Activated naive CD8-positive, alpha-beta T cell treated with anti-CD3 and anti-CD28 coated beads, Interleukin-2, amount 10 ng/mL, durations not matched to agents 7 days and 5 days (primary cell): ENCODE data around the gene NCAPH2. TPM values are rescaled to one million over a fixed set of nuclear protein-coding genes. Genes with fewer than 3 reads are reported as not detected.

Source experiments
- ATAC-seq: fragments of 150-1000 bp; cut with Tn5 transposase; one replicate; pipeline ENCODE4 v1.10.0; 2021; ENCODE audit warnings: low read depth, moderate library complexity
- POLR2A ChIA-PET: fragments of 350-600 bp; sonication (Branson Sonifier 250); formaldehyde crosslinking; loops from one replicate; lab custom pipeline; 2021; ENCODE audit warnings: antibody characterized with exemption; lab: Charles Lee
- DNase-seq: peaks from one replicate; pipeline ENCODE4 v3.0.0; 2021
- H3K27ac Mint-ChIP-seq: one replicate; pipeline ENCODE4 v1.8.0; 2022; ENCODE audit warnings: mild to moderate bottlenecking, mixed read lengths
- H3K27me3 Mint-ChIP-seq: one replicate; pipeline ENCODE4 v1.8.0; 2022; ENCODE audit warnings: mild to moderate bottlenecking, moderate library complexity, mixed read lengths
- H3K36me3 Mint-ChIP-seq: one replicate; pipeline ENCODE4 v1.8.0; 2021; ENCODE audit warnings: mild to moderate bottlenecking, mixed read lengths
- H3K4me1 Mint-ChIP-seq: one replicate; pipeline ENCODE4 v1.8.0; 2021; ENCODE audit warnings: mixed read lengths
- H3K4me3 Mint-ChIP-seq: one replicate; pipeline ENCODE4 v1.8.0; 2022; ENCODE audit warnings: mild to moderate bottlenecking, moderate library complexity, mixed read lengths
- H3K9me3 Mint-ChIP-seq: one replicate; pipeline ENCODE4 v1.8.0; 2021; ENCODE audit warnings: mixed read lengths
- total RNA-seq, 2 experiments: library from RNA; stranded (reverse); gene quantifications; one replicate each; pipeline ENCODE4 v1.2.3, GENCODE V29; 2021

Gene NCAPH2
- total RNA-seq, 2 experiments from 2014 or later: 126 TPM

- Mint-ChIP-seq H3K27ac (no peak overlapping the region), H3K36me3 (no peaks in the 10 kb centered on the region), H3K4me3 (peak overlapping the region; percentile 35), H3K27me3 (no peaks in the 10 kb centered on the region), H3K4me1 (peaks cover 10% of the 10 kb centered on the region), H3K9me3 (no peaks in the 10 kb centered on the region)
- no peak for DNase-seq
- POLR2A ChIA-PET: interaction anchor here (1.0 kb wide), 1 partner anchor 20 kb away, joined by 3 read pairs; the partner anchor contains the start of gene SCO2
- ATAC-seq: no peak
Observed at GRCh38 chr22:50505276-50505775, 2.7 kb upstream of the NCAPH2 start.

GRCh38 chr22:50505776-50506610, 2.0 kb upstream of the NCAPH2 start:
- H3K4me1 Mint-ChIP-seq: peaks cover 10% of the 10 kb centered on the region
- no peaks in the 10 kb centered on the region for H3K36me3 Mint-ChIP-seq
- H3K9me3 Mint-ChIP-seq: no peaks in the 10 kb centered on the region
- peak overlapping the region; percentile 97 for H3K4me3 Mint-ChIP-seq
- no peaks in the 10 kb centered on the region for H3K27me3 Mint-ChIP-seq
- DNase-seq (peak; percentile 33), ATAC-seq (no peak)
- POLR2A ChIA-PET: interaction anchor here (0.9 to 1.9 kb wide), 2 partner anchors 35 to 42 kb away, joined by 3 to 7 read pairs; no protein-coding TSS in a partner anchor
- H3K27ac Mint-ChIP-seq: peak overlapping the region; percentile 45

GRCh38 chr22:50506611-50507420, 1.2 kb upstream of the NCAPH2 start:
- ATAC-seq (peak; percentile 4), DNase-seq (no peak)
- POLR2A ChIA-PET: interaction anchor here (0.9 to 6.1 kb wide), 7 partner anchors 17 to 120 kb away, joined by 3 to 175 read pairs (median 12); partner anchors contain the start of genes SCO2 and TYMP
- Mint-ChIP-seq H3K27ac (peak overlapping the region; percentile 92), H3K36me3 (no peaks in the 10 kb centered on the region), H3K4me3 (peak overlapping the region; percentile 97), H3K27me3 (no peaks in the 10 kb centered on the region), H3K4me1 (peaks cover 10% of the 10 kb centered on the region), H3K9me3 (no peaks in the 10 kb centered on the region)

GRCh38 chr22:50507421-50507990, 518 bp upstream of the NCAPH2 start, which contains the start of gene LMF2:
TSS of gene LMF2 (minus strand) at chr22:50507702. CDS start at chr22:50507675, 27 bp downstream.
- DNase-seq (peak; percentile 96), ATAC-seq (peak; percentile 78)
- no peaks in the 10 kb centered on the region for H3K27me3 Mint-ChIP-seq
- peaks cover 5% of the 10 kb centered on the region for H3K36me3 Mint-ChIP-seq
- peaks cover 14% of the 10 kb centered on the region for H3K4me1 Mint-ChIP-seq
- POLR2A ChIA-PET: interaction anchor here (0.5 to 6.1 kb wide), 34 partner anchors 9 to 456 kb away, joined by 3 to 175 read pairs (median 4); partner anchors contain the start of genes ADM2, CHKB, HDAC10 and KLHDC7B
- no peaks in the 10 kb centered on the region for H3K9me3 Mint-ChIP-seq
- H3K4me3 Mint-ChIP-seq: peak within 1 kb of the TSS; percentile 97
- peak within 1 kb of the TSS; percentile 92 for H3K27ac Mint-ChIP-seq

- H3K27me3 Mint-ChIP-seq: no peaks in the 10 kb centered on the region
Observed at GRCh38 chr22:50508897-50509296, 873 bp downstream of the NCAPH2 start.

GRCh38 chr22:50513175-50513574, 5.2 kb downstream of the NCAPH2 start:
- Mint-ChIP-seq H3K36me3 (peaks cover 10% of the 10 kb centered on the region), H3K27ac (no peak overlapping the region), H3K27me3 (no peaks in the 10 kb centered on the region), H3K9me3 (no peaks in the 10 kb centered on the region), H3K4me3 (no peak overlapping the region), H3K4me1 (peaks cover 22% of the 10 kb centered on the region)
- ATAC-seq: no peak
- POLR2A ChIA-PET: interaction anchor here (2.5 to 6.1 kb wide), 2 partner anchors 11 to 13 kb away, joined by 13 to 175 read pairs; partner anchors contain the start of gene SCO2
- no peak for DNase-seq

More at GRCh38 chr22:50508897-50509296, 873 bp downstream of the NCAPH2 start:
- Mint-ChIP-seq H3K4me3 (peak overlapping the region; percentile 89), H3K36me3 (peaks cover 5% of the 10 kb centered on the region), H3K9me3 (no peaks in the 10 kb centered on the region), H3K27ac (peak overlapping the region; percentile 91), H3K4me1 (peaks cover 14% of the 10 kb centered on the region)
- DNase-seq (no peak), ATAC-seq (no peak)
- POLR2A ChIA-PET: interaction anchor here (1.0 to 6.1 kb wide), 13 partner anchors 9 to 318 kb away, joined by 3 to 175 read pairs (median 7); partner anchors contain the start of genes ADM2, HDAC10, SCO2 and SYCE3

- H3K4me3 Mint-ChIP-seq: no peak overlapping the region
- H3K36me3 Mint-ChIP-seq: peaks cover 17% of the 10 kb centered on the region
- peaks cover 12% of the 10 kb centered on the region for H3K4me1 Mint-ChIP-seq
- no peaks in the 10 kb centered on the region for H3K9me3 Mint-ChIP-seq
- no peaks in the 10 kb centered on the region for H3K27me3 Mint-ChIP-seq
- no peak overlapping the region for H3K27ac Mint-ChIP-seq
- POLR2A ChIA-PET: interaction anchor here (1.0 kb wide), 1 partner anchor 8 kb away, joined by 3 read pairs; the partner anchor contains the start of genes LMF2 and NCAPH2
- no peak for ATAC-seq
- no peak for DNase-seq
Observed at GRCh38 chr22:50516068-50516467, 8.0 kb downstream of the NCAPH2 start.

- H3K36me3 Mint-ChIP-seq: peaks cover 18% of the 10 kb centered on the region
- ATAC-seq: no peak
- no peak overlapping the region for H3K27ac Mint-ChIP-seq
- no peaks in the 10 kb centered on the region for H3K27me3 Mint-ChIP-seq
- POLR2A ChIA-PET: interaction anchor here (1.0 to 1.6 kb wide), 3 partner anchors 9 kb away, joined by 3 to 7 read pairs (median 3); partner anchors contain the start of genes LMF2, NCAPH2 and SCO2
- H3K4me3 Mint-ChIP-seq: no peak overlapping the region
- DNase-seq: no peak
- no peaks in the 10 kb centered on the region for H3K9me3 Mint-ChIP-seq
- peaks cover 12% of the 10 kb centered on the region for H3K4me1 Mint-ChIP-seq
Observed at GRCh38 chr22:50516891-50517290, 8.9 kb downstream of the NCAPH2 start.

- Mint-ChIP-seq H3K36me3 (peaks cover 13% of the 10 kb centered on the region), H3K9me3 (no peaks in the 10 kb centered on the region), H3K4me3 (no peak overlapping the region), H3K4me1 (peaks cover 8% of the 10 kb centered on the region), H3K27me3 (no peaks in the 10 kb centered on the region), H3K27ac (no peak overlapping the region)
- no peak for ATAC-seq
- POLR2A ChIA-PET: interaction anchor here (0.6 to 1.6 kb wide), 3 partner anchors 8 to 16 kb away, joined by 3 to 7 read pairs (median 4); partner anchors contain the start of genes LMF2, NCAPH2 and SCO2
- DNase-seq: no peak
Observed at GRCh38 chr22:50517495-50518260, 9.7 kb downstream of the NCAPH2 start.

GRCh38 chr22:50518606-50519005, 10.6 kb downstream of the NCAPH2 start:
- no peak overlapping the region for H3K27ac Mint-ChIP-seq
- H3K36me3 Mint-ChIP-seq: peaks cover 15% of the 10 kb centered on the region
- DNase-seq: no peak
- H3K9me3 Mint-ChIP-seq: no peaks in the 10 kb centered on the region
- POLR2A ChIA-PET: interaction anchor here (1.3 kb wide), 1 partner anchor 11 kb away, joined by 7 read pairs; the partner anchor contains the start of genes LMF2 and NCAPH2
- H3K27me3 Mint-ChIP-seq: no peaks in the 10 kb centered on the region
- no peak for ATAC-seq
- peaks cover 10% of the 10 kb centered on the region for H3K4me1 Mint-ChIP-seq
- H3K4me3 Mint-ChIP-seq: no peak overlapping the region

- H3K27me3 Mint-ChIP-seq: no peaks in the 10 kb centered on the region
- no peak overlapping the region for H3K4me3 Mint-ChIP-seq
- ATAC-seq (no peak), DNase-seq (no peak)
- no peak overlapping the region for H3K27ac Mint-ChIP-seq
- H3K4me1 Mint-ChIP-seq: peaks cover 10% of the 10 kb centered on the region
- POLR2A ChIA-PET: interaction anchor here (1.3 kb wide), 1 partner anchor 11 kb away, joined by 7 read pairs; the partner anchor contains the start of genes LMF2 and NCAPH2
- peaks cover 15% of the 10 kb centered on the region for H3K36me3 Mint-ChIP-seq
- H3K9me3 Mint-ChIP-seq: no peaks in the 10 kb centered on the region
Observed at GRCh38 chr22:50519151-50519550, 11.1 kb downstream of the NCAPH2 start.
